Keratinocyte (primary cell): ENCODE results near the gene APBB2.

ENCODE experiments used
- EZH2 ChIP-seq: IDR thresholded peaks from one replicate; pipeline ENCODE4 v1.6.1; 2012; ENCODE audit warnings: inconsistent platforms, mild to moderate bottlenecking, low read length, moderate library complexity
- TF ChIP-seq, protein P1 (sequence below), 3 experiments: IDR thresholded peaks in 1 of 3; conservative IDR thresholded peaks in 1 of 3; optimal IDR thresholded peaks in 1 of 3; 2 replicates in 2 of 3; 3 replicates in 1 of 3; pipeline versions ENCODE3 to v1.5.1; 2011; ENCODE audit warnings: low read length in 3 of 3, mild to moderate bottlenecking in 3 of 3, moderate library complexity in 2 of 3, control low read depth in 1 of 3, inconsistent platforms in 1 of 3; ENCODE audit not compliant: insufficient read depth in 2 of 3; ENCODE audit errors: extremely low read depth in 1 of 3

DNA sequence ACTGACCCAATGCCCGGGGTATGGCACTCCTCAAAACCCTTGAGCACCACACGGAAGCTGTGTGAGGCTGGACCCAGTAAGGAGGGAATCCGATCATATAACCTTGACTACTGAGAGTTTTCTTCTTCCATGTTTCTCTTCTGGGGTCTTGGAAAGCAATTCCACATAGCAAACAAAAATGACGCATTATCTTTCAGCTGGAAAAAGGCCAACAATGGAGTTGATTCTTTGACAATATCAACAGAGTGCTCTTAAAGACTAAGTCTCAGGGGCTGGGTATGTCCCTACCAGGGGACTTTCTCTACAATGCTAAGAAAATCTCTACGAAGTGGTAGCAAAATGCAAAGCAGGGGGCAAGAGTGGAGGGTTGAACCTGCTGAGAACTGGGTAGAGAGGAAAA, 276.0 kb downstream of the APBB2 start:
- TF ChIP-seq, protein P1, sequence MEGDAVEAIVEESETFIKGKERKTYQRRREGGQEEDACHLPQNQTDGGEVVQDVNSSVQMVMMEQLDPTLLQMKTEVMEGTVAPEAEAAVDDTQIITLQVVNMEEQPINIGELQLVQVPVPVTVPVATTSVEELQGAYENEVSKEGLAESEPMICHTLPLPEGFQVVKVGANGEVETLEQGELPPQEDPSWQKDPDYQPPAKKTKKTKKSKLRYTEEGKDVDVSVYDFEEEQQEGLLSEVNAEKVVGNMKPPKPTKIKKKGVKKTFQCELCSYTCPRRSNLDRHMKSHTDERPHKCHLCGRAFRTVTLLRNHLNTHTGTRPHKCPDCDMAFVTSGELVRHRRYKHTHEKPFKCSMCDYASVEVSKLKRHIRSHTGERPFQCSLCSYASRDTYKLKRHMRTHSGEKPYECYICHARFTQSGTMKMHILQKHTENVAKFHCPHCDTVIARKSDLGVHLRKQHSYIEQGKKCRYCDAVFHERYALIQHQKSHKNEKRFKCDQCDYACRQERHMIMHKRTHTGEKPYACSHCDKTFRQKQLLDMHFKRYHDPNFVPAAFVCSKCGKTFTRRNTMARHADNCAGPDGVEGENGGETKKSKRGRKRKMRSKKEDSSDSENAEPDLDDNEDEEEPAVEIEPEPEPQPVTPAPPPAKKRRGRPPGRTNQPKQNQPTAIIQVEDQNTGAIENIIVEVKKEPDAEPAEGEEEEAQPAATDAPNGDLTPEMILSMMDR (optimal IDR thresholded peaks at IDR 0.05 in 1 of 3, IDR thresholded peaks at IDR 0.05 in 1 of 3, conservative IDR thresholded peaks at IDR 0.05 in 1 of 3; ENCODE audit: extremely low read depth in 1 of 3, insufficient read depth in 2 of 3, low read length in 3 of 3), result no peak
- TF ChIP-seq EZH2, result no peak
